ENCODE data around the gene RAPGEF1.

GRCh38 chr9:131728961-131729360 lies 10.9 kb downstream of the RAPGEF1 start:
- TF ChIP-seq POLR2AphosphoS5 (IDR thresholded peaks at IDR 0.05; ENCODE audit: low read depth) (no peak), CTCF (conservative IDR thresholded peaks at IDR 0.05; ENCODE audit: low read depth in 2 of 2) (no peak), CREB1 (CRISPR knock-in tag; IDR thresholded peaks at IDR 0.05; ENCODE audit: low read depth) (no peak), EZH2 (IDR thresholded peaks at IDR 0.05; ENCODE audit: low read depth, unreplicated experiment) (no peak), ZNF331 (CRISPR knock-in tag; IDR thresholded peaks at IDR 0.05; ENCODE audit: low read depth) (no peak), ZNF462 (CRISPR knock-in tag; IDR thresholded peaks at IDR 0.05) (no peak), NANOG (IDR thresholded peaks at IDR 0.05; ENCODE audit: borderline replicate concordance) (no peak)
